GM04503 (cell line): ENCODE results near the gene KRT38.
"Not testable (repeated sequence)": the region's sequence is repeated elsewhere in the genome, so short reads cannot be mapped to it uniquely, and the experiment has no call there.

Experiments used
- DNase-seq: peaks from one replicate; pipeline ENCODE4 v3.0.0-alpha.2; 2012; ENCODE audit warnings: low read depth

Gene KRT38

GRCh38 chr17:41421116-41421515 lies 19.7 kb downstream of the KRT38 start:
- DNase-seq = no peak

DNA sequence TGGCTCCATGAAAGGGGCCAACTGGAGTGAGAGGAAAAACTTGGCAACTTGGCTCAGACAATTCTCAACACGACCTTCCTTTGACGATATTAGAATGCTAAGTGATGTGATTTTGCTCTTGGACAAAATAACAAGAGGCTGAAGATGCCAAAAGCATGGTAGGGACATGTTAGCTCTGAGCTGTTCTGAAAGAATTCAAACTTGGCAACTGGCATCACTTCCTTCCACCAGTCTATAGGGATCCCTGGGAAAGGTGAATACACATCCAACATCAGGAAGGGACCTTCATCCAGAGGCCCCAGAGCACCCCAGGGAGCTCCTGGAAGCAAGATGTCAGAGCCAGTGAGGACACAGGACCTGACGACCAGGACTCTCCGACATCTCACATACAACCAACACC lies 20.6 kb downstream of the KRT38 start:
- no peak for DNase-seq

DNA sequence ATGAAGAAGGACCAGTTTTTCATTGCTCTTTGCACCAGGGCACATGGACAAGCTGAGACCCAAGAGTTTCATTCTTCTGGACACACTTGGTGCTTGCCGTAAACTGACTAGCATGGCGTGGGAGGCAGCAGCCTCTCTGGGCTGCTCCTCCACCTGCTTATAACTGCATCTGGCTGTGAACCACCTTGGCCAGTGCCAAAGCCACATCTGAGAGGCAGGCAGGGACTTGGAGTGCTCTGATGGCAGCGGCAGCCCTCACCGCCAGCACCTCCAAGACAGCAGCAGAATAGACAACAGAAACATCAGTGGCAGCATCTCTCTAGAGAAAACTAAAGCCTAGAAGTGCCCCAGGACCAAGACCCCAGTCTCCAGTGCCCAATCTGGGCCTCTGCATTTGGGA lies 21.1 kb downstream of the KRT38 start:
- DNase-seq = no peak

DNA sequence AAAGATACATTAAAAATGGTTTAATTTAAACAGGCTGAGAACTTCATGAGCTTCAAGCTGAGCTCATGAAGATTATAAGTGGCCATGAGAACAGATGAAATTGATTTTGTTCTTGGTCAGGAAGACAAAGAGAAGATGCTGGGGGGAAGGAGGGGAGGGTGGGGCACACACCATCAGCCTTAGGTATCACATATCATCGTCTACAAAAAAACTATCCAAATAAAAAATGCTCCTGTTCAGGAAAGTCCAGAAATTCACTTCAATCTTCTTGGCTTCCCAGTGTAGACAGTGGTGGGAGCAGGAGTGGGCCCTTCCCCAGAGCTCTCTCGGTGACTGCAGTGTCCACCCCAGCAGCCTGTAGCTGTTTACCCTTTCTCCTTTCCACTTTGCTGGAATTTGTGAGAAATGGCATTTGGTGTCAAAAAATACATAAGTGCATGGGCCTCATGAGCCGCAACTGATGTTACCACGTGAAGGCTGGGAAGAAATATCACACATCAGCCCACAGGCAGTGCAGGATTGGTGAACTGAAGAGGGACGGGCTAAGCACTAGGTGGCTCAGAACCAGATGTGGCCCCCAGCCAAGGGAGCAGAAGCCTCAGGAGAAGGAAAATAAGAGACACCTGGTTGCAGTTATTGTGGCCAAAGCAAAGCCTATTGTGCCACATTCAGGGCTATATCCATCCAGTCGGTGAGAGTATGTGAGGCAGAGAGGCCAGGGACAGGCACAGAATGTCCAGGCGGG lies 22.5 kb downstream of the KRT38 start:
- DNase-seq = no peak

DNA sequence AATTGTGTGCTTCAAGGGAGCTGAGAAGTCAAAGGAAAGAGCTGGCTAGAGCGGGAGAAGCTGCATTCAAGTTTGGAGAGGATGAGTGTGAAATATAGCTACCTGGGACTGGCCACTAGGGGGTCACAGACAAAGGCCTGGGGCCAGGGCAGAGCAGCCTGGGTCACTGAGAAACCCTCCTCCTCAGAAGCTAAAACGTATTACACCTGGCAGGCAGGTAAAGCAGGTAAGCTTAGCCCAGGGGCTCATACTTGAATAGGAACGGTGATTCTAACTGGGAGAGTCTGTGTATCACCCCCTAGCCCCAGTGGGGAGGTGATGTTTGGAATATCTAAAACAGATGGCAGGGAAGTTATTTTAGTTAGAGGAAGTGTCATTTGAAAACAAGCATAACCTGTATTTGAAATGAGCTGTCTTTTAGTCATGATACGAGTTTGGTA lies 23.2 kb downstream of the KRT38 start:
- DNase-seq = no peak

DNA sequence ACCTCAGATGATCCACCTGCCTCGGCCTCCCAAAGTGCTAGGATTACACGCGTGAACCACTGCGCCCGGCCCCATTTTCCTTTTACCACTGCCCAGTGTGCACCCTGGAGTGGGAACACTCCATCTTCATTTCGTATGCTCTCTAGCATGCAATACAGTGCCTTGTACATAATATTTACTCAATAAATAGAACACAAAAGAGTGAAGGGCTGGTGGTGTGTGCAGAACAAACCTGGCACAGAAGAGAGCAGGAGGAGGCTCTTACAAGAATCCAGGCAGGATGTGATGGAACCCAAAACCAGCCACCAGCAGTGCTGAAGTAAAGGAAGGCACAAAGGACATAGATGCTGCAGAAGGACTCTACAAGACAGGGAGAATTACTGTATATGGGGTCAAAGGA lies 23.7 kb downstream of the KRT38 start:
- DNase-seq = no peak

- no peak for DNase-seq
Measured at GRCh38 chr17:41416479-41416878, 24.3 kb downstream of the KRT38 start.

- peak; percentile 67 for DNase-seq
Measured at GRCh38 chr17:41415833-41416335, 24.9 kb downstream of the KRT38 start.

DNA sequence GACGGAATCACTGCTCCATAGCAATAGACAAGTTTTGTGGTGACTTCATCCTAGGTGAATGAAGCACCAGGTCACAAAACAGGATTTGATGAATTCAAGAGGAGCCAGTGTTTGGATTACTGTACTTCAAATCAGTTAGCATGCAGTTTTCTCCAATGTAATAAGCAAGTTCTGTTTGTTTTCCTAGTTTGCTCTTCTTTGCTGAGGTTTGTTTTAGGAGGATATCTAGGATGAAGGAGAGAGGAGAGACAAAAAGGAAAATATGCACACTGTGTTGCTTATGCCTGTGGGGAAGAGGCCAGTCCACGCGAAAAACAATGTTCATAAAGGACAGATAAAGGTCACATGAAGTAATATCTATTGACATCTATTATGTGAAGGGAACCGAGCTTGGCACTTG lies 25.4 kb downstream of the KRT38 start:
- no peak for DNase-seq

GRCh38 chr17:41413982-41414381 lies 26.8 kb downstream of the KRT38 start:
- DNase-seq = no peak

GRCh38 chr17:41413353-41413957 lies 27.3 kb downstream of the KRT38 start:
- no peak for DNase-seq

DNA sequence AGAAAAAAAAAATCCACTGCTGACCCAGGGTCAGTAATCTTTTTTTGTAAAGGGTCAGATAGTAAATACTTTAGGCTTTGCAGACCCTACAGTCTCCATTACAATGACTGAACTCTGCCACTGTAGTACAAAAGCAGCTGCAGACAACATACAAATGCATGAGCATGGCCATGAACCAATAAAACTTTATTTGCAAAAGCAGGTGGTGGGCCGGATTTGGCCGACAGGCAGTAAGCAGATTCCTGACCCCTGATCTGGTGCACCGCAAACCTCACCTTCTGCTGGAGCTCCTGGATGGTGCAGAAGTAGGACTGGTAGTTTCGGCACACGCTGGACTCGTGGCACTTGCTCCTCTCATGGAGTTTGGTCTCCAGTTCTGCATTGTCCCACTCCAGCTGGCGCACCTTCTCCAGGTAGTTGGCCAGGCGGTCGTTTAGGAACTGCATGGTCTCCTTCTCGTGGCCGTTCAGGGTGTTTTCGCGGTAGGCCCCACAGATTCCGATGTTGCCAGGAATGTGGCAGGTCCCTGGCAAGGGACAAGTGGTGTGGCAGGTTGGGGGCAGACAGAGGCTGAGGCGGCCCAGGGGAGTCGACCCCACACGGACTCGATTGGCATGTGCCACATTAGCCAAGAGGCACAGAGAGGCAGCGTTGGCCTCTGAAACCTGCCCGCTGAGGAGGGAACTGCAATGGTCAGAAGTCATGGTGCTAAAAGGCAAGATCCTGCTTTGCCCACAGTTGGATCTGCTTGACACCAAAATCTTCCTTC lies 29.5 kb downstream of the KRT38 start:
- DNase-seq = no peak

- DNase-seq = no peak
Measured at GRCh38 chr17:41407226-41407625, 33.6 kb downstream of the KRT38 start.

GRCh38 chr17:41406205-41406604 lies 34.6 kb downstream of the KRT38 start:
- no peak for DNase-seq

DNA sequence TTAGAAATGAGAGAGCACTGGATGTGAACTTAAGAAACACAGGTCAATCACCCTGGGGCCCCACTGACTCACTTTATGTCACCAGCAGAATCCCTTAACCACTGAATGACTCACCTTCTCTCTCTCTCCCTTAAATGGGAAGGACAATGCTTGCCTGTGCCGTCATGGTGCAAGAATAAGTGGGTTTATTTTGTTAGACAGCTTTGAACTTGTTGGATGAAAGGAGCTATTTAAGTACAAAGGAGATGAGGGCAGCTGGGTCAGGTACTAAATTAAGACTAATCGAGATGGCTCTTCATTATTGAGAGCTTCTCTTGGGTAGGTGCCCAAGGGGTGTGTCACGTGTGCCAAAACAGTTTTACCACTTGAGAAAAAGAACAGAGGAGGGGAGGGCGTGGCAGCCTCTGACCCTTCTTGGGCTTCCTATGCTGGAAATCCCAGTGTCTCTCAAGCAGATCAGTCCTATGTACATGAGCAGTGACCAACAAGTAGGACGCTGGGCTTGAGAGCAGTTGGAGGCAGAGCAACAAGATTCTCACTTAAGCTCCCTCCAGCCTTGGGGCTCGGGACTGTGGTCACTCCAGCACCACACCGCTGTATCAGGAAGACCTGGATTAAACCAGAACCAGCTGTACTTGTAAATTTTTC lies 36.6 kb downstream of the KRT38 start:
- DNase-seq = peak; percentile 89

GRCh38 chr17:41403404-41404023 lies 37.3 kb downstream of the KRT38 start:
- no peak for DNase-seq

- no peak for DNase-seq
Measured at GRCh38 chr17:41402161-41402560, 38.6 kb downstream of the KRT38 start.

DNA sequence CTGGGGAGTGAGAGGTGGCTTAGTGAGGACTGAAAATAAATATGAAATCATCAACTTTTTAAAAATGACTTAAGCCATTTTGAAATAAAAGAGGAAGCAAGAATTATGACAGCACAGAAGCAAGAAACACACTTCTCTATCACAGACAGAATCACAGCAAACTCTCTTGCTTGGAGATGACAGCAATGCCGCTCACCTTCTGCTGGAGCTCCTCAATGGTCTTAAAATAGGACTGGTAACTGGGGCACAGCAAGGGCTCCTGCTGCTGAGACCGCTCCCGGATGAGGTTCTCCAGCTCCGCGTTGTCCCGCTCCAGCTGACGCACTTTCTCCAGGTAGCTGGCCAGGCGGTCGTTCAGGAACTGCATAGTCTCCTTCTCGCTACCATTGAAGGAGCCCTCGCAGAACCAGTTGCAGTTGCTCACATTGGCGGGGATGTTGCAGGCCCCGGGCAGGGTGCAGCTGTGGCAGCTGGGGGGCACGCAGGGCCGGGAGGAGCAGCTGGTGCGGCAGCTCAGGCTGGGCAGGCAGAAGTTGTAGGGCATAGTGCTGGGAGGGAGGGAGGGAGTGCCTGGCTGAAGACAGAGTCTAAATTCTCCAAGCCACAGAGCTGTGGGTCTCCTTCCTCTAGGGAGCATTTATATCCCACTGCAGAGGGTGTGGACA lies 43.7 kb downstream of the KRT38 start, which contains the start of gene KRT31:
Gene KRT31, minus strand, starts transcription at position 613 of the 665 bp plus-strand sequence. Its CDS starts 69 bp downstream, at position 544.
- no peak for DNase-seq

- DNase-seq = no peak
Measured at GRCh38 chr17:41396340-41396739, 44.4 kb downstream of the KRT38 start.

DNA sequence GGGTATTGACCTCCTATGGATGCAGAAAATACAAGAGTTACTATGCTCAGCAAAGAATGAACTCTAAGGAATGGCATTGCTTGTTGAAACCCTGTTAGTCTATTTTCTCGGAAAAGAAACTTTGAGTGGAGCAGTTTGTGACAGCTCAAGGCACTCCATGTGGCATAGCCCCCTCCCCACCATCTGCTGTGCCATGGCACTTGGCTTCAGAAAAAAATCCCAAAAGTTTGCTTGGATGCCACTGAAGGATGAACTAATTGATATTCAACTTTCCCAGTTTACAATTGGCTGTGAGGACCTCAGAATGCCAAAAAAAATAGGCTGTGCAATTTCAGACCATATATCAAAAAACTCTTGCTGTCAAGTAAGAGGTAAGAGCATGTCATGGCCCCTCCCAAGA lies 45.2 kb downstream of the KRT38 start:
- DNase-seq = no peak

DNA sequence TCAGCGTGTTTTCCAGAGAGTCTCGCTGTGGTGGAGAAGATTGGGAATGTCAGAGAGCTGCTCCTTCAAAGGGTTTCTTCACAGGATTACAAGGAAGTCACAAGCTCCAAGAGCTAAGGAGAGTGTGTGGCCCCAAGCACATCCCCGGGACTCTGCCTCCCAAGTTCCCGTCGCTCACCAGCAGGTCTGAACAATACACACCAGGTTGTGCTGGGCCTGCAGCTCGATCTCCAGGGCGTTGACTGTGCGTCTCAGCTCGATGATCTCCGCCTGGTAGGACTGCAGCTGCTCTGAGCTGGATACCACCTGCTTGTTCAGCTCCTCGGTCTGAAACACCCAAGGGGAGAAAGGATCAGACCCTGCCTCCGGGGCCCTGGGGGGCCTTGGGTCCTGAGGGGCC lies 45.7 kb downstream of the KRT38 start:
- not testable (repeated sequence) for DNase-seq
